CD4-positive, alpha-beta T cell treated with Interleukin-1 beta for 1 hour (primary cell): ENCODE results near the gene SNTG2.

Experiments used
- DNase-seq, 2 donors: peaks; one replicate each; pipeline ENCODE4 v3.0.0-alpha.2; 2020 to 2022

SNTG2 gene

GRCh38 chr2:1154710-1155594 is 204.3 kb downstream of the SNTG2 start:
- DNase-seq, result no peak

- no peak for DNase-seq
Measured at GRCh38 chr2:1156059-1156458, 205.4 kb downstream of the SNTG2 start.

- DNase-seq, result no peak
Measured at GRCh38 chr2:1156531-1156930, 205.9 kb downstream of the SNTG2 start.

- no peak for DNase-seq
Measured at GRCh38 chr2:1157107-1157506, 206.5 kb downstream of the SNTG2 start.

GRCh38 chr2:1159013-1159412 is 208.4 kb downstream of the SNTG2 start:
- no peak for DNase-seq

GRCh38 chr2:1162246-1162645 is 211.6 kb downstream of the SNTG2 start:
- DNase-seq, result no peak

- DNase-seq, result peak; percentile 18 to 36
Measured at GRCh38 chr2:1162768-1163584, 212.3 kb downstream of the SNTG2 start.

GRCh38 chr2:1166976-1167375 is 216.3 kb downstream of the SNTG2 start:
- peak in 1 of 2 donors; percentile 19 for DNase-seq

- no peak for DNase-seq
Measured at GRCh38 chr2:1168846-1169245, 218.2 kb downstream of the SNTG2 start.

GRCh38 chr2:1169291-1169949 is 218.8 kb downstream of the SNTG2 start:
- DNase-seq, result no peak

GRCh38 chr2:1170241-1170640 is 219.6 kb downstream of the SNTG2 start:
- DNase-seq, result no peak

- DNase-seq, result no peak
Measured at GRCh38 chr2:1170711-1171110, 220.1 kb downstream of the SNTG2 start.

- DNase-seq, result no peak
Measured at GRCh38 chr2:1173528-1173927, 222.9 kb downstream of the SNTG2 start.

GRCh38 chr2:1181893-1182292 is 231.2 kb downstream of the SNTG2 start:
- DNase-seq, result no peak

- DNase-seq, result no peak
Measured at GRCh38 chr2:1183300-1183699, 232.7 kb downstream of the SNTG2 start.

- DNase-seq, result no peak
Measured at GRCh38 chr2:1186421-1186820, 235.8 kb downstream of the SNTG2 start.

GRCh38 chr2:1187189-1187588 is 236.5 kb downstream of the SNTG2 start:
- DNase-seq, result no peak

- no peak for DNase-seq
Measured at GRCh38 chr2:1192121-1192520, 241.5 kb downstream of the SNTG2 start.

GRCh38 chr2:1193801-1194200 is 243.2 kb downstream of the SNTG2 start:
- DNase-seq, result no peak

GRCh38 chr2:1203772-1204171 is 253.1 kb downstream of the SNTG2 start:
- no peak for DNase-seq

- DNase-seq, result no peak
Measured at GRCh38 chr2:1205853-1206252, 255.2 kb downstream of the SNTG2 start.

GRCh38 chr2:1207962-1208510 is 257.4 kb downstream of the SNTG2 start:
- no peak for DNase-seq

- no peak for DNase-seq
Measured at GRCh38 chr2:1208522-1208921, 257.9 kb downstream of the SNTG2 start.
